HepG2 (cell line): ENCODE data around the gene AGRN. TPM values are rescaled to one million over a fixed set of nuclear protein-coding genes. Genes with fewer than 3 reads are reported as not detected.

Source experiments
- BRD4 ChIP-seq: sonication (generic); formaldehyde crosslinking; IDR thresholded peaks from 2 replicates; pipeline ENCODE4 v1.4.0; 2020; ENCODE audit warnings: missing genetic modification reagents
- HNRNPL ChIP-seq: fragments of 200-400 bp; formaldehyde crosslinking; IDR thresholded peaks from 2 replicates; pipeline ENCODE4 v1.6.1; 2017; ENCODE audit warnings: mild to moderate bottlenecking, low read depth, low read length
- HOMEZ ChIP-seq: IDR thresholded peaks from 2 replicates; pipeline ENCODE4 v1.6.1; 2016; ENCODE audit warnings: low read depth
- MAFF ChIP-seq: IDR thresholded peaks from 2 replicates; pipeline ENCODE4 v1.6.1; 2011; ENCODE audit warnings: low read depth, low read length, improper control_type of control experiment
- RBM22 ChIP-seq: fragments of 200-400 bp; formaldehyde crosslinking; optimal IDR thresholded peaks from 2 replicates; pipeline ENCODE3; 2017; ENCODE audit warnings: mild to moderate bottlenecking, low read length, moderate library complexity
- RNF2 ChIP-seq: fragments of 450-650 bp; conservative IDR thresholded peaks from 2 replicates; pipeline ENCODE4 v1.6.1; 2016; ENCODE audit warnings: low read depth
- SMARCC2 ChIP-seq: fragments of 450-650 bp; IDR thresholded peaks from 2 replicates; pipeline ENCODE4 v1.6.1; 2017; ENCODE audit warnings: antibody characterized with exemption, mild to moderate bottlenecking
- SOX5 ChIP-seq: IDR thresholded peaks from 2 replicates; pipeline ENCODE4 v1.6.1; 2016; ENCODE audit warnings: borderline replicate concordance
- SOX6 ChIP-seq, 2 experiments: fragments of 450-650 bp in 1 of 2; sonication (generic) in 1 of 2; formaldehyde crosslinking in 1 of 2; IDR thresholded peaks; 2 replicates each; pipeline versions ENCODE4 v1.4.0 to v1.6.1; 2017 to 2020; ENCODE audit warnings: antibody characterized with exemption in 1 of 2, mild to moderate bottlenecking in 1 of 2, missing genetic modification reagents in 1 of 2
- ZBTB4 ChIP-seq: sonication (generic); formaldehyde crosslinking; IDR thresholded peaks from 2 replicates; pipeline ENCODE4 v1.4.0; 2020; ENCODE audit warnings: missing genetic modification reagents, mild to moderate bottlenecking, borderline replicate concordance
- ZNF383 ChIP-seq: sonication (generic); formaldehyde crosslinking; IDR thresholded peaks from 2 replicates; pipeline ENCODE4 v1.4.0; 2020; ENCODE audit warnings: missing genetic modification reagents, mild to moderate bottlenecking, borderline replicate concordance
- ZNF430 ChIP-seq: sonication (generic); formaldehyde crosslinking; IDR thresholded peaks from 2 replicates; pipeline ENCODE4 v1.9.0; 2021; ENCODE audit warnings: mild to moderate bottlenecking, missing genetic modification reagents
- ZNF530 ChIP-seq: sonication (generic); formaldehyde crosslinking; IDR thresholded peaks from 2 replicates; pipeline ENCODE4 v1.5.0; 2020; ENCODE audit warnings: low read depth, mild to moderate bottlenecking, missing genetic modification reagents
- ZNF546 ChIP-seq: sonication (generic); formaldehyde crosslinking; conservative IDR thresholded peaks from 2 replicates; pipeline ENCODE4 v1.8.1; 2023; ENCODE audit warnings: mild to moderate bottlenecking, missing genetic modification reagents
- ZNF605 ChIP-seq: sonication (generic); formaldehyde crosslinking; IDR thresholded peaks from 2 replicates; pipeline ENCODE4 v1.8.0; 2022; ENCODE audit warnings: mild to moderate bottlenecking, missing genetic modification reagents
- ZNF761 ChIP-seq: sonication (generic); formaldehyde crosslinking; conservative IDR thresholded peaks from 2 replicates; pipeline ENCODE4 v1.4.0; 2020; ENCODE audit warnings: mild to moderate bottlenecking, missing genetic modification reagents
- ZNF777 ChIP-seq: sonication (generic); formaldehyde crosslinking; IDR thresholded peaks from 2 replicates; pipeline ENCODE4 v1.4.0; 2020; ENCODE audit warnings: missing genetic modification reagents
- ZNF883 ChIP-seq: sonication (generic); formaldehyde crosslinking; IDR thresholded peaks from 2 replicates; pipeline ENCODE4 v1.5.1; 2020; ENCODE audit warnings: mild to moderate bottlenecking, missing genetic modification reagents; ENCODE audit errors: not compliant biosample characterization
- ZSCAN20 ChIP-seq: sonication (generic); formaldehyde crosslinking; IDR thresholded peaks from 2 replicates; pipeline ENCODE4 v1.4.0; 2020; ENCODE audit warnings: missing genetic modification reagents, mild to moderate bottlenecking, borderline replicate concordance
- polyA plus RNA-seq, 8 experiments: library from polyadenylated mRNA; depleted of rRNA in 3 of 8; stranded (reverse) in 7 of 8; unstranded in 1 of 8; fragments of >200 nt; fragmentation: Illumina TruSeq in 4 of 8; extraction: Trizol in 4 of 8; gene quantifications; 2 replicates each; pipeline versions ENCODE4 v1.2.1 to v1.2.3, GENCODE V29; 2011 to 2016; ENCODE audit warnings: low read depth in 4 of 8, missing spikeins in 1 of 8, mixed read lengths in 1 of 8; ENCODE audit not compliant: insufficient read depth in 1 of 8
- total RNA-seq, 5 experiments: library from RNA; depleted of rRNA; stranded (reverse); fragments of >200 nt; fragmentation: Illumina TruSeq; extraction: Trizol; gene quantifications; 2 replicates each; pipeline ENCODE4 v1.2.3, GENCODE V29; 2016; ENCODE audit warnings: low read depth in 1 of 5
- TF ChIP-seq, protein P1 (sequence below): sonication (generic); formaldehyde crosslinking; IDR thresholded peaks from 2 replicates; pipeline ENCODE4 v1.4.0; 2020; ENCODE audit warnings: mild to moderate bottlenecking, missing genetic modification reagents
- TF ChIP-seq, protein P2 (sequence below): IDR thresholded peaks from 2 replicates; pipeline ENCODE4 v1.6.1; 2016

The AGRN gene
- total and polyA plus RNA-seq, 2 of the 13 experiments (the other 11 are each of a cell fraction or from before 2014, with no cell fraction given): 29.8 to 65.2 TPM

DNA sequence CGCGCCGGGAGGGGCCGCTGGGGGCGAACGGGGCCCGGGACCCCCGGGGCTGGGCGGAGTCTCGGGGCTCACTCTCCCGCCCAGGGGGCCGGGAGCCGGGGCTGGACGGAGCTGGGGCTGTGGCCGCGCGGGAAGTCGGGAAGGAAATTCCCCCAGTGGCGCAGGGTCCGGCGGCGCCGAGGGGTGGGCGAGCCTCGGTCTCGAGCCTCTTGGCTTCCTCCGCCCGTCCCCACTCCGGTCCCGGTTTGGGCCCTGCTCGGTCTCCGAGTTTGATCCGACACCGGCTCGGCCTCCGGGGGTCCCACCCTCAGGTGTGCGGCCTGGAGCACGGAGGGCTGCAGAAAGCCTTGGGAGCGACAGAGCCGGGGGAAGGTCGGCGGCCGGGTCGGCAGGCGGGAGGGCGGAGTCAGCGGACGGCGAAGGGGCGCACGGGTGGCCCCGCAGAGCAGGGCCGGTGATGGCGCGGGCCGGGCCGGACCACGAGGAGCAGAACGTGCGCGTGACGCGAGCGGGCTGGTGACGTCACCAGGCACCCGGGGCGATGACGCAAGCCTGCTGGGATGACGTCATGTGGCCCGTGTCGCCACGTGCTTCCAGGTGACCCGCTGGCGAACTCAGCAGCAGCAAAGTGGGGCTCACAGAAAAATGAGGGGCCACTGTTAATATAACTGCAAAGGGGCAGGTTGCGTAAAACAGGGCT is 19.4 kb upstream of the AGRN start (continued):
- TF ChIP-seq SMARCC2 (peak; percentile 85; the same call in 1 of the 2 replicates), ZNF530 (no peak), ZSCAN20 (CRISPR knock-in tag) (peak; percentile 76), ZBTB4 (CRISPR knock-in tag) (no peak), MAFF (no peak), ZNF430 (0 out of 2 replicates have a peak, but pooled peaks have one; percentile 32), RNF2 (peak; percentile 86), BRD4 (CRISPR knock-in tag) (peak; percentile 95; the same call in 1 of the 2 replicates), SOX6 (IDR thresholded peaks at IDR 0.05) (no peak), SOX6 (CRISPR knock-in tag; IDR thresholded peaks at IDR 0.05) (peak; percentile 17; the same call in 1 of the 2 replicates), ZNF777 (CRISPR knock-in tag) (peak; percentile 79; the same call in 1 of the 2 replicates), ZNF761 (CRISPR knock-in tag) (peak; percentile 75; the same call in 1 of the 2 replicates), HOMEZ (CRISPR knock-in tag) (no peak), SOX5 (peak; percentile 29), ZNF883 (CRISPR knock-in tag) (peak; percentile 29), ZNF605 (CRISPR knock-in tag) (peak; percentile 81), ZNF383 (CRISPR knock-in tag) (no peak), ZNF546 (CRISPR knock-in tag) (0 out of 2 replicates have a peak, but pooled peaks have one; percentile 80), RBM22 (peak; percentile 85), HNRNPL (no peak)
- TF ChIP-seq, protein P1, sequence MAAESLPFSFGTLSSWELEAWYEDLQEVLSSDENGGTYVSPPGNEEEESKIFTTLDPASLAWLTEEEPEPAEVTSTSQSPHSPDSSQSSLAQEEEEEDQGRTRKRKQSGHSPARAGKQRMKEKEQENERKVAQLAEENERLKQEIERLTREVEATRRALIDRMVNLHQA (CRISPR knock-in tag): no peak
- TF ChIP-seq, protein P2, sequence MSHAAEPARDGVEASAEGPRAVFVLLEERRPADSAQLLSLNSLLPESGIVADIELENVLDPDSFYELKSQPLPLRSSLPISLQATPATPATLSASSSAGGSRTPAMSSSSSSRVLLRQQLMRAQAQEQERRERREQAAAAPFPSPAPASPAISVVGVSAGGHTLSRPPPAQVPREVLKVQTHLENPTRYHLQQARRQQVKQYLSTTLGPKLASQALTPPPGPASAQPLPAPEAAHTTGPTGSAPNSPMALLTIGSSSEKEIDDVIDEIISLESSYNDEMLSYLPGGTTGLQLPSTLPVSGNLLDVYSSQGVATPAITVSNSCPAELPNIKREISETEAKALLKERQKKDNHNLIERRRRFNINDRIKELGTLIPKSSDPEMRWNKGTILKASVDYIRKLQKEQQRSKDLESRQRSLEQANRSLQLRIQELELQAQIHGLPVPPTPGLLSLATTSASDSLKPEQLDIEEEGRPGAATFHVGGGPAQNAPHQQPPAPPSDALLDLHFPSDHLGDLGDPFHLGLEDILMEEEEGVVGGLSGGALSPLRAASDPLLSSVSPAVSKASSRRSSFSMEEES (CRISPR knock-in tag): no peak; the same call in none of the 2 replicates
